RWPE1 (cell line): ENCODE measurements around the gene DYNC2H1.
"Not testable (repeated sequence)": the region's sequence is repeated elsewhere in the genome, so short reads cannot be mapped to it uniquely, and the experiment has no call there.

Experiments used
- CTCF ChIA-PET: fragments of 350-600 bp; sonication (Branson Sonifier 250); formaldehyde crosslinking; extraction: SDS; loops from one replicate; lab custom pipeline; 2021; lab: Yijun Ruan, JAX
- POLR2A ChIA-PET: fragments of 400-600 bp; formaldehyde crosslinking; extraction: SDS; loops from one replicate; lab custom pipeline; 2020; ENCODE audit warnings: antibody characterized with exemption; ENCODE audit not compliant: low non-redundant PET; lab: Yijun Ruan, JAX
- DNase-seq: peaks from one replicate; pipeline ENCODE4 v3.0.0; 2012; ENCODE audit warnings: low spot score
- H3K27ac ChIP-seq: fragments of 450-650 bp; 2 replicates; pipeline ENCODE4 v1.5.1; 2017
- TF ChIP-seq, protein P1 (sequence below): fragments of 450-650 bp; conservative IDR thresholded peaks from 2 replicates; pipeline ENCODE4 v1.5.1; 2017; ENCODE audit warnings: low read depth, mild to moderate bottlenecking

The DYNC2H1 gene

DNA sequence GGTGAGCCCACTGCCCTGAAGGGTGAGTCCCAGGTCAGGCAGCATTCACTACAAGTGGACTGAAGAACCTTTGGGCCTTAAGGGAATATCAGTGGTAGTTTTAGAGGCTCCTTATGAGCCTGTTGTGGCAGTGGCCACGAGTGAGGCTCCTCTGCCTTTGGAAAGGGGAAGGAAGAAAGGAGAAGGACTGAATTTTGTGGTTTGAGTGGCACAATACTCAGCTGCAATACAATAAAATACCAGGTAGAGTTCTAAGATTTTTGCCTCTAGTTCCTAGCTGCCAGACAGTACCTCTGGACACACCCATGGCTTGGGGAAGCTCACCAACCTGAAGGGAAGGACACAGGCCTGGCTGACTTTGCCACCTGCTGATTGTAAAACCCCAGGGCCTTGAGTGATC lies 260.9 kb downstream of the DYNC2H1 start:
- H3K27ac ChIP-seq, result no peak overlapping the region
- ChIA-PET CTCF (no interaction called here), POLR2A (no interaction called here)
- no peak for DNase-seq
- TF ChIP-seq, protein P1, sequence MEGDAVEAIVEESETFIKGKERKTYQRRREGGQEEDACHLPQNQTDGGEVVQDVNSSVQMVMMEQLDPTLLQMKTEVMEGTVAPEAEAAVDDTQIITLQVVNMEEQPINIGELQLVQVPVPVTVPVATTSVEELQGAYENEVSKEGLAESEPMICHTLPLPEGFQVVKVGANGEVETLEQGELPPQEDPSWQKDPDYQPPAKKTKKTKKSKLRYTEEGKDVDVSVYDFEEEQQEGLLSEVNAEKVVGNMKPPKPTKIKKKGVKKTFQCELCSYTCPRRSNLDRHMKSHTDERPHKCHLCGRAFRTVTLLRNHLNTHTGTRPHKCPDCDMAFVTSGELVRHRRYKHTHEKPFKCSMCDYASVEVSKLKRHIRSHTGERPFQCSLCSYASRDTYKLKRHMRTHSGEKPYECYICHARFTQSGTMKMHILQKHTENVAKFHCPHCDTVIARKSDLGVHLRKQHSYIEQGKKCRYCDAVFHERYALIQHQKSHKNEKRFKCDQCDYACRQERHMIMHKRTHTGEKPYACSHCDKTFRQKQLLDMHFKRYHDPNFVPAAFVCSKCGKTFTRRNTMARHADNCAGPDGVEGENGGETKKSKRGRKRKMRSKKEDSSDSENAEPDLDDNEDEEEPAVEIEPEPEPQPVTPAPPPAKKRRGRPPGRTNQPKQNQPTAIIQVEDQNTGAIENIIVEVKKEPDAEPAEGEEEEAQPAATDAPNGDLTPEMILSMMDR, result no peak

DNA sequence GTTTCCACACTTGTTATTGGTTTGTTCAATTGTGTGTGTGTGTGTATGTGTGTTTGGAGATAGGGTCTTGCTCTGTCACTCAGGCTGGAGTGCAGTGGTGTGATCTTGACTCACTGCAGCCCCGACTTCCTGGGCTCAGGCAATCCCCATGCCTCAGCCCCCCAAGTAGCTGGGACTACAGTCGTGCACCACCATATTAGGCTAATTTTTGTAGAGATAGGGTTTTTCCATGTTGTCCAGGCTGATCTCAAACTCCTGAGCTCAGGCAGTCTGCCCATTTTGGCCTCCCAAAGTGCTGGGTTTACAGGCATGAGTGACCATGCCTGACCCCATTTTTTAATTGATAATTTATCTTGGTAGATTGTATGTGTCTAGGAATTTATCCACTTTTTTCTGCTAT lies 263.7 kb downstream of the DYNC2H1 start:
- ChIA-PET POLR2A (no interaction called here), CTCF (no interaction called here)
- TF ChIP-seq, protein P1, result no peak
- DNase-seq, result no peak
- no peak overlapping the region for H3K27ac ChIP-seq

DNA sequence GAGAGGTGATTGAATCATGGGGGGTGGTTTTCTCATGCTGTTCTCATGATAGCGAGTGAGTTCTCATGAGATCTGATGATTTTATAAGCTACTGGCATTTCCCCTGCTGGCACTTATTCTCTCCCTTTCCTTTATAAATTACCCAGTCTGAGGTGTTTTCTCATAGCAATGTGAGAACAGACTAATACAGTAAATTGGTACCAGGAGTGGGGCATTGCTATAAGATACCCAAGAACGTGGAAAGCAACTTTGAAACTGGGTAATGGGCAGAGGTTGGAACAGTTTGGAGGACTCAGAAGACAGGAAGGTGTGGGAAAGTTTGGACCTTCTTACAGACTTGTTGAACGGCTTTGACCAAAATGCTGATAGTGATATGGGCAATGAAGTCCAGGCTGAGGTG lies 265.0 kb downstream of the DYNC2H1 start:
- POLR2A ChIA-PET, H3K27ac ChIP-seq, DNase-seq, CTCF ChIA-PET: not testable (repeated sequence)

DNA sequence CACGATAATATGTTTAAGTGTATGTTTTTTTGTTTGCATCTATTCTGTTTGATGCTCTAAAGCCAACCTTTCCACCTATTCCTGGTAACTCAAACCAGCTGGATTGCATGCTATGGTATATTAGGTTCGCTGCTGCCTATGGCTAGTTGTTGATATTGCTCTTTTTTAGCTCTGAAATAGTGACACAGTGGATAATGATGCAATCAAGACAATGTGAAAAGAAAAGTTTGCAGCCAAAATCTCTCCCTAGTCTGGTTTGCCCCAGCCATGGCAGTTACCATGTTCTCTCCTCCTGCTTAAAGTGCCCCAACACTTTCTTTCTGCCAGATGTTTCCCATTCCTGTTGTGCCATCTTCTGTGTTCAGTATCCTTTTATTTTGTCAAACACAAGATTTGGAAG lies 269.7 kb downstream of the DYNC2H1 start:
- ChIA-PET POLR2A (no interaction called here), CTCF (interaction anchor here (0.7 kb wide), 1 partner anchor 29 kb away, joined by 3 read pairs; no protein-coding TSS in a partner anchor)
- no peak overlapping the region for H3K27ac ChIP-seq
- no peak for DNase-seq
- TF ChIP-seq, protein P1, result no peak

DNA sequence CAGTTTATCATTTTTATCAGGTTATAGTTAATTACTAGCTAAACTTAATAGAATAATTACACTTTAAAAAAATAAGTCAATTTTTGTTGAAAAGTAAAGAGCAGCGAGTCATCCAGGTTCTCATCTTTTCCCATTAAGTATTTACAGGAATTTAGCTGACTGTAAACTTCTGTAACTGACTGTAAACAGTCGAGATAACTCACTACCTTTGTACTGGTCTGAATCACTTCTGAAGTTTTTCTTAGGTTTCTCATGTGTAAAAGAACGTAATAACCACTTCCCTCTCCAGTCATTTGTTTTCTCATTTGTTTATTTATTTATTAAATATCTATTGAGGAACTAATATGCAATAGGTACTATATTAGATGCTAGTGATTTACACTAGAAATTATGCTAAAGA lies 270.8 kb downstream of the DYNC2H1 start:
- DNase-seq, result no peak
- CTCF ChIA-PET, result no interaction called here
- POLR2A ChIA-PET, result no interaction called here
- TF ChIP-seq, protein P1, result no peak
- no peak overlapping the region for H3K27ac ChIP-seq

DNA sequence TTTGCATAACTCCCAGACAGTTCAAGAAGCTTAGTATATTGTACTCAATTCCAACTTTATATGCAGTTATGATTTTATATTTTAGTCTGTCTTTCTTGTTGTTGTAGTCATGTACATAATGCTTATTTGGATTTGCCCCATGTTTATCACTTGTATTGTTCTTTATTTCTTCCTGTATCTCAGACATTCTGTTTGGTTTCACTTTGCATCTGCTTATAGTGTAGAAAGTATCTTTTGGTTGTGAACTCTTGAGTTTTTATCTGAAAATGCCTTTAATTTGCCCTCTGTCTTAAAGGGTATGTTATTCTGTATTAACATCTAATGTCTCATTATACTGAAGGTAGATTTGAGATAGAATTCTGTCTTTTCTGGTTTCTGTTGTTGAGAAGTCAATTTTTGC lies 275.4 kb downstream of the DYNC2H1 start:
- CTCF ChIA-PET, result interaction anchor here (0.6 kb wide), 3 partner anchors 12 to 689 kb away, joined by 3 to 4 read pairs (median 4); no protein-coding TSS in a partner anchor
- DNase-seq, result no peak
- TF ChIP-seq, protein P1, result no peak
- POLR2A ChIA-PET, result no interaction called here
- H3K27ac ChIP-seq, result no peak overlapping the region

DNA sequence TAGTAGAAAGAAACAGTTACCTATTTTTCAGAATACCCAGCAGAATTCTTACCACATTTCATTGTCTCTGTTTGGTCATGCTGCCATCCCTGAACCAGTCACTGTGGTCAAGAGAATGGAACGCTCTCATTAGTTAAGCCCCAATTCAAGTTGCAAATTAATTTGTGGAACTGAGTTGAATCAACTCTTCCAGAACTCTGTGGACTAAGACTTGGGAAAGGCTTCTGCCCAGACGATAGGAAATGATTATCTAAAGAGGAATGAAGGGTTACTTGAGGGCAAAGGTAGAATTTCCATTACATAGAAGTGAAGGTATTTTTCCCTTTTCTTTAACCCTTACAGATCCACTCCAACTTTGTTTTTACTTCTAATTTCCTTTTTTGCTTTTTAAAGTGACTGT lies 286.4 kb downstream of the DYNC2H1 start:
- peak; percentile 25 for DNase-seq
- TF ChIP-seq, protein P1, result no peak
- ChIA-PET POLR2A (no interaction called here), CTCF (interaction anchor here (0.5 kb wide), 1 partner anchor 811 kb away, joined by 3 read pairs; no protein-coding TSS in a partner anchor)
- no peak overlapping the region for H3K27ac ChIP-seq
